GM04504 (cell line): ENCODE data around the gene SLC1A3.

ENCODE experiments used
- DNase-seq: peaks from one replicate; pipeline ENCODE4 v3.0.0-alpha.2; 2012; ENCODE audit warnings: low read depth

The SLC1A3 gene

GRCh38 chr5:36717131-36717695 is 110.8 kb downstream of the SLC1A3 start:
- no peak for DNase-seq

DNA sequence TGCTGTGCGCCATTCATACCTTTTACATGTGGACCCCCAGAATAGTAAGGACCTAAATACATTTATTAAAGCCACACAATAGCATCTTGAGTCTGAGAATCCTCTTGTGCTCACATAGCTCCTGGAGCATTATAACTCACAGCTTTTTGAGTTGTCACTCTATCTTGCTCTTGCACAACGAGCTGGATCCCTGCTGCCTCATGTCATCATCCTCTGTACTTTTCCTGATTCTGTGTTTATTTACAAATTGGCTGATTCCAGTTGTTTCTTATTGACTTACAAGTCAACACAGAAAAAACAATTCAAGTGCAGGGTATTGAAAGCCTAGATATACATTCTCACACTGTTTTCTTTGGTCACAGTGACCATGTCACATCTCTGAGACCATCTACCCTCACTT is 112.9 kb downstream of the SLC1A3 start:
- no peak for DNase-seq

GRCh38 chr5:36720688-36721087 is 114.3 kb downstream of the SLC1A3 start:
- no peak for DNase-seq

DNA sequence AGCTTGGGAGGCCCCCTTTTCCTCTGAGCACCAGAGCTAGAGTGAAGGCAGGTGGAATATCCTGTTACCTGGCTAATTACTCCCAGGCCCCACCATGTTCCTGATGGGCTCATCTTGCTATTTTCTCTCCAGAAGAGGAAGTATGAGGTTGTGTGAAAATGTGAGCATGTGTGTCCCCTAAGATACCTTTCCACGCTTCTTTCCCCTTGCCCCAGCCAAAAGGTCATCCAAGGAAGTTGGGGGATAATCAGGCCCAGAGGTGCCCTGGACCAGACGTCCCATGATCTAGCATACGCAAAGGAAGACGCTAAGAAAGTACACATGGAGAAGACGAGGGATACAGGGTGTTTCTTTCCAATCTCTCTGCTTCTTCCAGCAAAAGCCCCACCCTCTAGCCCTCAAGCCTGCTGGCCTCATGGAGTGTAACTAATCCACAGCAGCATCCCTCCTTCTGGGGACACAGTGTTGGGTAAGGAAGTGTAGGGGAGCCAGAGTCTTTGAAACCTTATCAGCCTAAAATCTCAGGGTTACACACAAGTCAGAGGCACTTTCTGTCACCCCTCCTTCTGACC is 115.3 kb downstream of the SLC1A3 start:
- DNase-seq: no peak

GRCh38 chr5:36722900-36723299 is 116.5 kb downstream of the SLC1A3 start:
- DNase-seq: no peak

DNA sequence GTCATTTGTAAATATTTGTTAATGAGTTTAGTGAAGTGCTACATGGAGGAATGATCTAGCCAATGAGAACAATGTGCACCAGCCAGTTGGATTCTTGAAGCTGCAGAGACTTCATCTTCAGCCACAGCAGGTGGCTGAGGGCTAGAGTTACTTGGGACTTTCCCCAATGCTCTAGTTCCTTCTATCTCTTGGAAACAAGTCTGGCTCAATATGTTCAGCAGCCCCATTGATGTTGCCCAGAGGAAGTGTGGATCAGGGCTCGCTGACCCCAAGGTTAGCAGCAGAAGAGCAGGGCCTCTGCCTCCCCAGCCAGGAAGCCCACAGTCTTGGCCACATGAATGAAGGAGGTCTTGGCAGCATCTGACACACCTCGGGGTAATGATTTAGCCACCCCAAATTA is 117.5 kb downstream of the SLC1A3 start:
- no peak for DNase-seq

DNA sequence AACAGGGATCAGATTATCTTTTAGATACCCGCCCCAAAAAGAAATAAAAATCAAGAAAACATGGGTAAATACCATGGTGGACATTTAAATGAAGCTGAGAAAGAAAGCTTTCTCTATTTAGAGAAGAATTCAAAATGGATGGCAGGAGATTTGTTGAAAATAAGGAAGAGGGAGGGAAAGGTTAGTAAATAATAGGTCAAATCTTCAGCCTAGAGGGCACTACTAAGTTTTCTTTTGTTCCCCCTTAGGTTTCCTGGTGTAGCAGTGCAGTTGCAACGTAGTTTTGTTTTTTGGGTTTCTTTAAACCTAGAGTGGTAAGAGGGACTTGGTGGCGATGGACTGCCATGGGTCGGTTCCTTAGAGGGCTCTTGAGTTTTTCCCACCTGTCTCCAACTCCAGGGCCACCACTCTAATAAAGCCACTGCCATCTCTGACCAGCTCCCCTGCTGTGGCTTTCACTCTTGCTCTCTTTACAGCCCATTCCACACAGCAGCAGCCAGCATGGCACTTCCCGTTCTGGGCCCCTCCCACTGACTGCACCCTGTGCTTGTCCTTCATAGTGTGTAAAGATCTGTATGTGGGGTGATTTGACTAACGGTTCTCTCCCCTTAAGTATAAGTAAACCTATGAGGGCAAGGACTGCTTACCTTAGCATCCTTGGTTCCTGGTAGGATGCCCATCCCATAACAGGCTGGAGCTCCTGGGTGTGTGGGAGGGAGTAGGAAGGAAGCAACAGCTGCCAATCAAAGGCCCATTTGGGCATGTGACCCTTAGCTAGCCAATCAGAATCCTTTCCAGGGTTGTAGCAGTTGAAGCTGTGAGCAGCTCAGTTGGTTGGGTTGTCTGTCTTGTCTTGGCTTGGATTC is 118.3 kb downstream of the SLC1A3 start:
- DNase-seq: no peak

- DNase-seq: no peak
These were observed 119.9 kb downstream of the SLC1A3 start for GRCh38 chr5:36726317-36726716.

DNA sequence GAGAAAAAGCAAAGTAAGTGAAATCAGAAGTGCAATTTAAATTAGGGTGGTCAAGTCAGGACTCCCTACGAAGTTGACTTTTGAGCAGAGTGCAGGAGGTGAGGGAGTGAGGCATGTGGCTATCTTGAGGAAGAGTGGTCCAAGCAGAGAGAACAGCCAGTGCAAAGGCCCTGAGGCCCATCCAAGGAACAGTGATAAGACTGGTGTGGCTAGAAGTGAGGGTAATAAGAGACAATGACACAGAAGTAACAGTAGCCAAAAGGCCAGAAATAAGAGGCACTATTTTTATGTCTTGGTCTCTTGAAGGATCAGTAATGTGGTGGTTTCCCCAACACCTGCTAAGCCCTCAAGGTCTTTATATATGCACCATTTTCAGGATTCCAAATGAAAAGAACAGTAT is 120.4 kb downstream of the SLC1A3 start:
- no peak for DNase-seq

GRCh38 chr5:36728697-36729543 is 122.5 kb downstream of the SLC1A3 start:
- peak; percentile 31 for DNase-seq

- DNase-seq: no peak
These were observed 124.3 kb downstream of the SLC1A3 start for GRCh38 chr5:36730537-36731216.

- no peak for DNase-seq
These were observed 126.8 kb downstream of the SLC1A3 start for GRCh38 chr5:36733183-36733582.

GRCh38 chr5:36734422-36734821 is 128.0 kb downstream of the SLC1A3 start:
- DNase-seq: no peak

- no peak for DNase-seq
These were observed 129.5 kb downstream of the SLC1A3 start for GRCh38 chr5:36735891-36736290.
